Activated naive CD8-positive, alpha-beta T cell treated with anti-CD3 and anti-CD28 coated beads, Interleukin-2, amount 10 ng/mL, durations not matched to agents 7 days and 5 days (primary cell): ENCODE data around the gene DCTN2. TPM values are rescaled to one million over a fixed set of nuclear protein-coding genes. Genes with fewer than 3 reads are reported as not detected.
"Not testable (repeated sequence)": the region's sequence is repeated elsewhere in the genome, so short reads cannot be mapped to it uniquely, and the experiment has no call there.

ENCODE experiments used
- ATAC-seq: fragments of 150-1000 bp; cut with Tn5 transposase; one replicate; pipeline ENCODE4 v1.10.0; 2021; ENCODE audit warnings: low read depth, moderate library complexity
- POLR2A ChIA-PET: fragments of 350-600 bp; sonication (Branson Sonifier 250); formaldehyde crosslinking; loops from one replicate; lab custom pipeline; 2021; ENCODE audit warnings: antibody characterized with exemption; lab: Charles Lee
- DNase-seq: peaks from one replicate; pipeline ENCODE4 v3.0.0; 2021
- H3K27ac Mint-ChIP-seq: one replicate; pipeline ENCODE4 v1.8.0; 2022; ENCODE audit warnings: mild to moderate bottlenecking, mixed read lengths
- H3K27me3 Mint-ChIP-seq: one replicate; pipeline ENCODE4 v1.8.0; 2022; ENCODE audit warnings: mild to moderate bottlenecking, moderate library complexity, mixed read lengths
- H3K36me3 Mint-ChIP-seq: one replicate; pipeline ENCODE4 v1.8.0; 2021; ENCODE audit warnings: mild to moderate bottlenecking, mixed read lengths
- H3K4me1 Mint-ChIP-seq: one replicate; pipeline ENCODE4 v1.8.0; 2021; ENCODE audit warnings: mixed read lengths
- H3K4me3 Mint-ChIP-seq: one replicate; pipeline ENCODE4 v1.8.0; 2022; ENCODE audit warnings: mild to moderate bottlenecking, moderate library complexity, mixed read lengths
- H3K9me3 Mint-ChIP-seq: one replicate; pipeline ENCODE4 v1.8.0; 2021; ENCODE audit warnings: mixed read lengths
- total RNA-seq, 2 experiments: library from RNA; stranded (reverse); gene quantifications; one replicate each; pipeline ENCODE4 v1.2.3, GENCODE V29; 2021

The DCTN2 gene
- total RNA-seq, 2 experiments from 2014 or later: 81.0 to 84.4 TPM

DNA sequence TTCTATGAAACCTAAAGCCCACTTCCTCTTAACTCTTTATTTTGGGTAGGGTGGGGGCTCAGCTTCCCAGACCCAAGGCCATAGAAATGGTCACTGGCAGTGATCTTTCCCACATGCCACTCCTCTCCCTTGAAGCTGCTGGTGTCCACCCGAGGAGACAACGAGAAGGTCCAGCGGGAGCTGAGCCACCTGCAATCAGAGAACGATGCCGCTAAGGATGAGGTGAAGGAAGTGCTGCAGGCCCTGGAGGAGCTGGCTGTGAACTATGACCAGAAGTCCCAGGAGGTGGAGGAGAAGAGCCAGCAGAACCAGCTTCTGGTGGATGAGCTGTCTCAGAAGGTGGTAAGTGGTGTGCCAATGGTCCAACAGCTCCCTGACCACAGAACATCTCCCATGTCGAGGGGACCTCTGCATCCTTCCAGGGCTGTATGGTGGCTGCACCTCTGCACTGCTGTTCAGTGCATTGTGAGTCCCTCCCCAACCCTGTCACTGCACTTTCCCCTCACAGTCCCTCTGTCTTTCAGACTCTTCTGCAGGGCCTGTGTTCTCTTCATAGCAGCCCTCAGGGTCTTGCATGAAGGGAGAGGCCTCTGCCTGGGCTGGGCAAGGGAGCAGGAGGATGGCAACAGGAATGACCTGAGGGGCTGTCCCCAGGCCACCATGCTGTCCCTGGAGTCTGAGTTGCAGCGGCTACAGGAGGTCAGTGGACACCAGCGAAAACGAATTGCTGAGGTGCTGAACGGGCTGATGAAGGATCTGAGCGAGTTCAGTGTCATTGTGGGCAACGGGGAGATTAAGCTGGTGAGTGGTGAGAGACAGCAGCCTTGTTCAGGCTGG lies 25.2 kb upstream of the DCTN2 start:
- Mint-ChIP-seq H3K36me3 (no peaks in the 10 kb centered on the region), H3K27me3 (no peaks in the 10 kb centered on the region), H3K27ac (no peak overlapping the region), H3K4me1 (peaks cover 1% of the 10 kb centered on the region), H3K9me3 (no peaks in the 10 kb centered on the region), H3K4me3 (no peak overlapping the region)
- POLR2A ChIA-PET: interaction anchor here (0.6 kb wide), 1 partner anchor 21 kb away, joined by 3 read pairs; no protein-coding TSS in a partner anchor
- no peak for ATAC-seq
- DNase-seq: no peak

GRCh38 chr12:57570438-57570837 lies 23.4 kb upstream of the DCTN2 start:
- H3K4me1 Mint-ChIP-seq, POLR2A ChIA-PET, H3K4me3 Mint-ChIP-seq, H3K9me3 Mint-ChIP-seq, H3K36me3 Mint-ChIP-seq, DNase-seq, ATAC-seq, H3K27me3 Mint-ChIP-seq, H3K27ac Mint-ChIP-seq: not testable (repeated sequence)

GRCh38 chr12:57569858-57570257 lies 22.9 kb upstream of the DCTN2 start:
- no peak for ATAC-seq
- no peaks in the 10 kb centered on the region for H3K36me3 Mint-ChIP-seq
- H3K27ac Mint-ChIP-seq: no peak overlapping the region
- H3K27me3 Mint-ChIP-seq: no peaks in the 10 kb centered on the region
- no peak for DNase-seq
- POLR2A ChIA-PET: no interaction called here
- H3K4me1 Mint-ChIP-seq: peaks cover 1% of the 10 kb centered on the region
- H3K9me3 Mint-ChIP-seq: no peaks in the 10 kb centered on the region
- H3K4me3 Mint-ChIP-seq: no peak overlapping the region

DNA sequence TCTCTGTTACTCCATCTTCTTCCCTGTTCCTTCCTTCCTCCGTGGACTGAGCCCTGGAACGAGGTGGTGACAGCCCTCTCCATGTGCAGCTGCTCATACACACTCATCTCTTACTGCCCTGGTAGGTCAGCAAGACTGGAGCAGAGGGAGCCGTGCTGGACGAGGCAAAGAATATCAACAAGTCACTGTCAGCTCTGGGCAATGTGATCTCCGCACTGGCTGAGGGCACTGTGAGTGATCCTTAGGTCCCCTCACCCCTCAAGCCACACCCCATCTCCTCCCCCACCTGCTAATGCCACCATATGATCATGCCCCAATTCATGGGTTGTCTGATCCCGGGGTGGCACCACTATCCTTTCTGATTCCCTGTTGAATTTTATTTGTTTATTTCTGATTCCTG lies 21.8 kb upstream of the DCTN2 start:
- no peak overlapping the region for H3K27ac Mint-ChIP-seq
- peaks cover 1% of the 10 kb centered on the region for H3K4me1 Mint-ChIP-seq
- no peaks in the 10 kb centered on the region for H3K36me3 Mint-ChIP-seq
- H3K9me3 Mint-ChIP-seq: no peaks in the 10 kb centered on the region
- DNase-seq: no peak
- POLR2A ChIA-PET: no interaction called here
- no peak for ATAC-seq
- H3K27me3 Mint-ChIP-seq: no peaks in the 10 kb centered on the region
- H3K4me3 Mint-ChIP-seq: no peak overlapping the region

GRCh38 chr12:57564178-57564740 lies 17.3 kb upstream of the DCTN2 start:
- POLR2A ChIA-PET: interaction anchor here (0.7 kb wide), 1 partner anchor 144 kb away, joined by 3 read pairs; no protein-coding TSS in a partner anchor
- H3K36me3 Mint-ChIP-seq: no peaks in the 10 kb centered on the region
- peaks cover 11% of the 10 kb centered on the region for H3K27me3 Mint-ChIP-seq
- H3K4me1 Mint-ChIP-seq: peaks cover 8% of the 10 kb centered on the region
- H3K4me3 Mint-ChIP-seq: no peak overlapping the region
- ATAC-seq (no peak), DNase-seq (no peak)
- H3K9me3 Mint-ChIP-seq: no peaks in the 10 kb centered on the region
- H3K27ac Mint-ChIP-seq: no peak overlapping the region

- DNase-seq (no peak), ATAC-seq (no peak)
- POLR2A ChIA-PET: no interaction called here
- no peaks in the 10 kb centered on the region for H3K9me3 Mint-ChIP-seq
- H3K4me1 Mint-ChIP-seq: peaks cover 8% of the 10 kb centered on the region
- H3K4me3 Mint-ChIP-seq: no peak overlapping the region
- H3K27me3 Mint-ChIP-seq: peaks cover 11% of the 10 kb centered on the region
- no peak overlapping the region for H3K27ac Mint-ChIP-seq
- no peaks in the 10 kb centered on the region for H3K36me3 Mint-ChIP-seq
These were observed 16.4 kb upstream of the DCTN2 start for GRCh38 chr12:57563358-57563757.

DNA sequence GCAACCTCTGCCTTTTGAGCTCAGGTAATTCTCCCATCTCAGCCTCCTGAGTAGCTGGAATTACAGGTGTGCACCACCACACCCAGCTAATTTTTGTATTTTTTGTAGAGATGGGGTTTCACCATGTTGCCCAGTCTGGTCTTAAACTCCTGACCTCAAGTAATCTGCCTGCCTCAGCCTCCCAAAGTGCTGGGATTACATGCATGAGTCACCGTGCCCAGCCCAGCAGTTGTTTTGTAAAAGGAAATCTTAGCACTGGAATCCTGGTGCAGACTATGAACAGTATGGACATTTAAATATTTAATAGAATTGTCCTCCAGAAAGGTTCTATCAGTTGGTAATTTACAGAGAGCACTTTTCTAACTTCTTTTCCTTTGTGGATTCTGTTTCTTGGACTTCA lies 14.1 kb upstream of the DCTN2 start:
- H3K27ac Mint-ChIP-seq, H3K4me1 Mint-ChIP-seq, POLR2A ChIA-PET, H3K4me3 Mint-ChIP-seq, ATAC-seq, DNase-seq, H3K36me3 Mint-ChIP-seq, H3K9me3 Mint-ChIP-seq: not testable (repeated sequence)
- H3K27me3 Mint-ChIP-seq: peaks cover 11% of the 10 kb centered on the region

- Mint-ChIP-seq H3K36me3 (no peaks in the 10 kb centered on the region), H3K4me3 (no peak overlapping the region), H3K9me3 (no peaks in the 10 kb centered on the region), H3K4me1 (peaks cover 8% of the 10 kb centered on the region), H3K27me3 (peaks cover 11% of the 10 kb centered on the region), H3K27ac (no peak overlapping the region)
- no peak for ATAC-seq
- POLR2A ChIA-PET: no interaction called here
- no peak for DNase-seq
These were observed 13.5 kb upstream of the DCTN2 start for GRCh38 chr12:57560516-57560915.

- Mint-ChIP-seq H3K36me3 (peaks cover 1% of the 10 kb centered on the region), H3K27me3 (peaks cover 15% of the 10 kb centered on the region), H3K4me1 (peaks cover 8% of the 10 kb centered on the region), H3K27ac (no peak overlapping the region), H3K9me3 (no peaks in the 10 kb centered on the region), H3K4me3 (no peak overlapping the region)
- no peak for DNase-seq
- no peak for ATAC-seq
- POLR2A ChIA-PET: no interaction called here
These were observed 11.9 kb upstream of the DCTN2 start for GRCh38 chr12:57558864-57559263.

- DNase-seq: no peak
- Mint-ChIP-seq H3K4me3 (no peak overlapping the region), H3K27me3 (peaks cover 13% of the 10 kb centered on the region), H3K4me1 (peaks cover 10% of the 10 kb centered on the region), H3K36me3 (peaks cover 1% of the 10 kb centered on the region), H3K27ac (no peak overlapping the region), H3K9me3 (no peaks in the 10 kb centered on the region)
- ATAC-seq: no peak
- POLR2A ChIA-PET: no interaction called here
These were observed 7.9 kb upstream of the DCTN2 start for GRCh38 chr12:57554897-57555296.

DNA sequence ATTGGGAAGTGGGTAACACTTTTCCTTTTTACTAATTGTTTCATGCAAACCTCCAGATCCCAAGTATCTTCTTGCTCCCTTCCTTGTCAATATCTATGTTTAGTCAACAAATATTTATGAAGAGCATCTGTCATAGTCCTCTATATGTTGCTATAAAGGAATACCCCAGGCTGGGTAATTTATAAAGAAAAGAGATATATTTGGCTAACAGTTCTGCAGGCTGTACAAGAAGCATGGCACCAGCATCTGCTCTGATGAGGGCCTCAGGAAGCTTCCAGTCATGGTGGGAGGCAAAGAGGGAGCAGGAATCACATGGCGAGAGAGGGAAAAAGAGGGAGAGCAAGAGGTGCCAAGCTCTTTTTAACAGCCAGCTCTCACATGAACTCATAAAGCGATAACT lies 7.5 kb upstream of the DCTN2 start:
- Mint-ChIP-seq H3K9me3 (no peaks in the 10 kb centered on the region), H3K36me3 (peaks cover 1% of the 10 kb centered on the region), H3K4me3 (no peak overlapping the region), H3K27me3 (peaks cover 14% of the 10 kb centered on the region), H3K4me1 (peaks cover 9% of the 10 kb centered on the region), H3K27ac (no peak overlapping the region)
- ATAC-seq: no peak
- no peak for DNase-seq
- POLR2A ChIA-PET: no interaction called here

DNA sequence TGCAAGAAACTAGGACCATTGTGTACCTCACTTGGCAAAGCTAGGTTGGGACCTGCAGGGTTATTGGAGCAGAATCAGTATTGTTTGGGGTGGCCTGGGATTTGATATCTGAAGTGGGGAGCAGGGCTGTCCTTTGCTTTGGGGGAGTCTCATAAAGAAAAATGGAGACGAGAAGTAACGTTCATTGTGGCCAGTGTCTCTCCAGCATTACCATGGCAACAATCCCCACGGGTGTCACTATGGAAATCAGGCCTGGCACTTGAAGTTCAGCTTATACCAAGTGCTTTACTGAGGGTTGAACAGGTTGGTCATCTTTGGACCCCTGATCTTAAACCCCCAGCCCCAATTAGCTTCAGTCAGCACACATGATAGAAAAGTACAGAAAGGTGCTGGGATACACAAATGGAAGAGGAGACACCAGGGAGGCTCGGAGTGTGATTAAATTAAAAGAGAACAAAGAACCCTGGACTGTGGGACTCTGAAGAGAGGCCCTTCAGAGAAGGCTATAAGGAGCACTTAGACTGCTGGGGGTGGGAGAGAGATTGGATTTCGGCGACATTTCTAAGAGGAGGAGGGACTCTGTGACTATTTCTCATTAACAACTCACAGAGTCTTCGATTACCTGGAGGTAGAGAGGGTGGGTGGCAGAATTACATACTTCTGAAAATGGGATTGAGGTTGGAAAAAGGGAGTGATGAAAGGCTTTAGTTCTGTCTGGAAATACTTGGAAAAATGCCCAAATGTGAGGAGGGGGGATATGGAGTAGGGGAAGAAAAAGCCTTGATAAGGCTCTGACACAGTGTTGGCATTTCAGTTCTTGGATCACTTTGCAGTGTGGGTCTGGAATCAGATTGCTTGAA lies 6.6 kb upstream of the DCTN2 start:
- H3K27ac Mint-ChIP-seq: no peak overlapping the region
- H3K9me3 Mint-ChIP-seq: no peaks in the 10 kb centered on the region
- peaks cover 23% of the 10 kb centered on the region for H3K27me3 Mint-ChIP-seq
- peaks cover 1% of the 10 kb centered on the region for H3K36me3 Mint-ChIP-seq
- ATAC-seq: no peak
- H3K4me3 Mint-ChIP-seq: no peak overlapping the region
- H3K4me1 Mint-ChIP-seq: peaks cover 13% of the 10 kb centered on the region
- no peak for DNase-seq
- POLR2A ChIA-PET: no interaction called here

- no peak overlapping the region for H3K27ac Mint-ChIP-seq
- H3K27me3 Mint-ChIP-seq: peaks cover 26% of the 10 kb centered on the region
- DNase-seq (no peak), ATAC-seq (no peak)
- no peaks in the 10 kb centered on the region for H3K9me3 Mint-ChIP-seq
- no peak overlapping the region for H3K4me3 Mint-ChIP-seq
- peaks cover 1% of the 10 kb centered on the region for H3K36me3 Mint-ChIP-seq
- POLR2A ChIA-PET: no interaction called here
- H3K4me1 Mint-ChIP-seq: peaks cover 13% of the 10 kb centered on the region
These were observed 5.9 kb upstream of the DCTN2 start for GRCh38 chr12:57552835-57553313.
